HCT116 (cell line): Measurements from ENCODE around the gene ANXA7. TPM values are rescaled to one million over a fixed set of nuclear protein-coding genes. Genes with fewer than 3 reads are reported as not detected.

Source experiments
- ATAC-seq: fragments of 200-7000 bp; cut with Tn5 transposase; 2 replicates; pipeline ENCODE4 v1.9.1; 2020; ENCODE audit warnings: mild to moderate bottlenecking, moderate library complexity
- BruUV-seq: library from RNA; stranded (reverse); fragments of 400-500 nt; replicated peaks from 2 replicates; lab custom pipeline; 2021; lab: Mats Ljungman, UMichigan
- CTCF ChIA-PET: fragments of 300-600 bp; sonication (Branson Sonifier 250); formaldehyde crosslinking; loops from one replicate; lab custom pipeline; 2021; ENCODE audit warnings: antibody characterized with exemption; lab: Charles Lee
- POLR2A ChIA-PET: fragments of 300-600, 350-600 bp; sonication (Branson Sonifier 250); formaldehyde crosslinking; loops from one replicate; lab custom pipeline; 2021; ENCODE audit warnings: antibody characterized with exemption; lab: Charles Lee
- RAD21 ChIA-PET, 2 experiments: fragments of 300-600 bp; sonication (Branson Sonifier 250); formaldehyde crosslinking; loops; one replicate each; lab custom pipeline; 2023; ENCODE audit warnings: low total read pairs in 2 of 2; ENCODE audit not compliant: uncharacterized antibody in 2 of 2, unreplicated experiment in 2 of 2, low non-redundant PET in 1 of 2; lab: Charles Lee
- DNase-seq: peaks from one replicate; pipeline ENCODE4 v3.0.0-alpha.2; 2010; ENCODE audit warnings: low read depth, low spot score
- H2AFZ ChIP-seq: fragments of 200-600 bp; shearing (Covaris generic), sonication (generic); 2 replicates; pipeline ENCODE4 v1.6.1; 2017; ENCODE audit warnings: low read depth, mixed run types, mixed read lengths, antibody characterized with exemption, low read length; ENCODE audit not compliant: poor library complexity, severe bottlenecking
- H3K27ac ChIP-seq: 2 replicates; pipeline ENCODE4 v1.5.1; 2012; ENCODE audit warnings: low read depth, low read length
- H3K27me3 ChIP-seq: fragments of 200-600 bp; sonication (generic); 2 replicates; pipeline ENCODE4 v1.6.1; 2016; ENCODE audit warnings: mixed run types, low read length, mixed read lengths; ENCODE audit not compliant: insufficient read depth
- H3K36me3 ChIP-seq, 2 experiments: fragments of 200-500 bp in 1 of 2; fragments of 200-600 bp in 1 of 2; sonication (Bioruptor generic) in 1 of 2; sonication (generic) in 1 of 2; 2 replicates each; pipeline versions ENCODE4 v1.5.1 to v1.6.1; 2014 to 2016; ENCODE audit warnings: low read length in 2 of 2, inconsistent platforms in 1 of 2, mixed read lengths in 1 of 2, mixed run types in 1 of 2; ENCODE audit not compliant: insufficient read depth in 2 of 2, control insufficient read depth in 1 of 2
- H3K4me1 ChIP-seq, 2 experiments: fragments of 200-600 bp in 1 of 2; sonication (generic) in 1 of 2; 2 replicates each; pipeline versions ENCODE4 v1.5.1 to v1.6.1; 2012 to 2017; ENCODE audit warnings: low read length in 2 of 2, inconsistent platforms in 1 of 2, mild to moderate bottlenecking in 1 of 2, mixed read lengths in 1 of 2, mixed run types in 1 of 2, moderate library complexity in 1 of 2; ENCODE audit not compliant: insufficient read depth in 2 of 2, control insufficient read depth in 1 of 2
- H3K4me2 ChIP-seq: fragments of 200-600 bp; sonication (generic); 2 replicates; pipeline ENCODE4 v1.6.1; 2017; ENCODE audit warnings: mixed run types, low read length, mixed read lengths
- H3K4me3 ChIP-seq, 2 experiments: fragments of 200-600 bp in 1 of 2; sonication (generic) in 1 of 2; replicated peaks in 1 of 2; 2 replicates each; pipeline ENCODE4 v1.5.1; 2011 to 2016; ENCODE audit warnings: low read length in 2 of 2, control low read depth in 1 of 2, low read depth in 1 of 2, mild to moderate bottlenecking in 1 of 2, mixed read lengths in 1 of 2, mixed run types in 1 of 2
- H3K79me2 ChIP-seq: fragments of 200-600 bp; sonication (generic); 2 replicates; pipeline ENCODE4 v1.6.1; 2017; ENCODE audit warnings: mild to moderate bottlenecking, mixed run types, low read length, moderate library complexity, mixed read lengths; ENCODE audit not compliant: insufficient read depth
- H3K9ac ChIP-seq: fragments of 200-600 bp; sonication (generic); 2 replicates; pipeline ENCODE4 v1.6.1; 2016; ENCODE audit warnings: low read length, mixed read lengths
- H3K9me2 ChIP-seq: fragments of 200-600 bp; sonication (generic), shearing (Covaris generic); 2 replicates; pipeline ENCODE4 v1.6.1; 2017; ENCODE audit warnings: mixed run types, mild to moderate bottlenecking, moderate library complexity; ENCODE audit not compliant: insufficient read depth
- H3K9me3 ChIP-seq, 2 experiments: fragments of 200-500 bp in 1 of 2; fragments of 200-600 bp in 1 of 2; sonication (Bioruptor generic) in 1 of 2; sonication (generic) in 1 of 2; 2 replicates each; pipeline ENCODE4 v1.6.1; 2014 to 2017; ENCODE audit warnings: low read length in 2 of 2, mixed read lengths in 2 of 2, inconsistent platforms in 1 of 2, low read depth in 1 of 2, mild to moderate bottlenecking in 1 of 2, mixed run types in 1 of 2, moderate library complexity in 1 of 2; ENCODE audit not compliant: control insufficient read depth in 1 of 2, insufficient read depth in 1 of 2
- H4K20me1 ChIP-seq: fragments of 200-600 bp; sonication (generic), shearing (Covaris generic); 2 replicates; pipeline ENCODE4 v1.6.1; 2017; ENCODE audit warnings: mixed run types, mild to moderate bottlenecking, moderate library complexity; ENCODE audit not compliant: insufficient read depth
- ELF1 ChIP-seq: IDR thresholded peaks from 2 replicates; pipeline ENCODE4 v1.6.1; 2012; ENCODE audit warnings: low read depth, borderline replicate concordance
- EZH2 ChIP-seq: fragments of 200-600 bp; sonication (generic); IDR thresholded peaks from 2 replicates; pipeline ENCODE4 v1.6.1; 2017; ENCODE audit warnings: antibody characterized with exemption, mixed run types
- EZH2phosphoT487 ChIP-seq: fragments of 200-600 bp; IDR thresholded peaks from 2 replicates; pipeline ENCODE4 v1.6.1; 2018; ENCODE audit warnings: antibody characterized with exemption, borderline replicate concordance
- FOSL1 ChIP-seq: IDR thresholded peaks from 2 replicates; pipeline ENCODE4 v1.6.1; 2012; ENCODE audit warnings: low read depth
- JUND ChIP-seq: IDR thresholded peaks from 2 replicates; pipeline ENCODE4 v1.6.1; 2012
- POLR2AphosphoS5 ChIP-seq: IDR thresholded peaks from 2 replicates; pipeline ENCODE4 v1.6.1; 2011; ENCODE audit warnings: mild to moderate bottlenecking, low read depth, low read length, moderate library complexity
- RAD21 ChIP-seq: IDR thresholded peaks from 2 replicates; pipeline ENCODE4 v1.6.1; 2012; ENCODE audit warnings: low read depth, mild to moderate bottlenecking
- SIN3A ChIP-seq: IDR thresholded peaks from 2 replicates; pipeline ENCODE4 v1.6.1; 2012; ENCODE audit warnings: low read depth
- SP1 ChIP-seq: IDR thresholded peaks from 2 replicates; pipeline ENCODE4 v1.6.1; 2012; ENCODE audit warnings: low read depth
- SRF ChIP-seq: IDR thresholded peaks from 2 replicates; pipeline ENCODE4 v1.6.1; 2012; ENCODE audit warnings: low read depth
- YY1 ChIP-seq: IDR thresholded peaks from 2 replicates; pipeline ENCODE4 v1.6.1; 2011; ENCODE audit warnings: low read length, low read depth, moderate library complexity, mild to moderate bottlenecking; ENCODE audit not compliant: insufficient replicate concordance; ENCODE audit errors: extremely low read depth
- ZBTB33 ChIP-seq: IDR thresholded peaks from 2 replicates; pipeline ENCODE4 v1.6.1; 2011; ENCODE audit warnings: mild to moderate bottlenecking, low read length, moderate library complexity; ENCODE audit not compliant: insufficient replicate concordance; ENCODE audit errors: extremely low read depth
- ZFX ChIP-seq: fragments of 450-650 bp; IDR thresholded peaks from 2 replicates; pipeline ENCODE4 v1.6.1; 2017
- ZNF274 ChIP-seq: fragments of 200-500 bp; sonication (Bioruptor generic); IDR thresholded peaks from 2 replicates; pipeline ENCODE4 v1.6.1; 2014; ENCODE audit warnings: mild to moderate bottlenecking, low read depth, low read length, inconsistent platforms
- intact Hi-C: fragments of 100-400 bp; cut with micrococcal nuclease; formaldehyde crosslinking; loops from 2 replicates; pipeline ENCODE4 v1.10.0; 2022
- total RNA-seq: library from RNA; stranded (reverse); gene quantifications from one replicate; pipeline ENCODE4 v1.2.1, GENCODE V29; 2021; ENCODE audit not compliant: unreplicated experiment
- TF ChIP-seq, protein P1 (sequence below), 3 experiments: fragments of 200-600 bp in 1 of 3; sonication (generic) in 1 of 3; IDR thresholded peaks in 2 of 3; conservative IDR thresholded peaks in 1 of 3; 2 replicates each; pipeline ENCODE4 v1.5.1; 2012 to 2017; ENCODE audit warnings: low read depth in 2 of 3, low read length in 2 of 3, antibody characterized with exemption in 1 of 3, borderline replicate concordance in 1 of 3, control low read depth in 1 of 3, mild to moderate bottlenecking in 1 of 3, mixed read lengths in 1 of 3, mixed run types in 1 of 3, moderate library complexity in 1 of 3; ENCODE audit not compliant: insufficient read depth in 1 of 3
- TF ChIP-seq, protein P2 (sequence below): IDR thresholded peaks from 2 replicates; pipeline ENCODE4 v1.6.1; 2012
- TF ChIP-seq, protein P3 (sequence below): IDR thresholded peaks from 2 replicates; pipeline ENCODE4 v1.6.1; 2012; ENCODE audit warnings: low read depth
- TF ChIP-seq, protein P4 (sequence below): IDR thresholded peaks from 2 replicates; pipeline ENCODE4 v1.6.1; 2012

ANXA7 gene
- total RNA-seq, 1 experiment from 2014 or later = 105 TPM

DNA sequence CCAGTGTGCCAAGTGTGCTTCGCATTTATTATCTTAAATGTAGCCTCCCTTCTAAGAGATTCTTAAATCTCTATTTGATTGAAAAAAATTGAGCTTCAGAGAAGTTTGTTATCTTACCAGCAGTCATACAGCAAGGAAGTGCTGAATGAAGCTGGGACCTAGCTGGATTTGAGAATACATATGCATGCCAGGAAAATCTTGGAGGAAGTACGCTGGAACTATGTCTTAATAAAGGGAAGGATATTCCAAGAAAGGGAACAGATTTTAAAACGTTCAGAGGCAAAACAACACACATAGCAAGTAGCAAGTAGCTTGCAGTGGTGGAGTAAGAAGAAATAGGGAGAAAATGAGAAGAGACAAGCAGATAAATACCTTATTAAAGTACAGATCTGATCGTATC, 56.7 kb downstream of the ANXA7 start:
- Histone ChIP-seq H3K9ac (no peak overlapping the region), H3K36me3 (no peaks in the 10 kb centered on the region), H3K79me2 (no peaks in the 10 kb centered on the region), H3K9me3 (no peaks in the 10 kb centered on the region), H3K4me3 (no peak overlapping the region)
- intact Hi-C loops = no loop called here
- ChIA-PET POLR2A (no interaction called here), CTCF (no interaction called here), RAD21 (no interaction called here)
- ATAC-seq = no peak
- no TSS peak for BruUV-seq
- TF ChIP-seq EZH2 (no peak), SRF (no peak), POLR2AphosphoS5 (no peak), ZNF274 (no peak), FOSL1 (no peak), SP1 (no peak), SIN3A (no peak), EZH2phosphoT487 (no peak), ZBTB33 (no peak), JUND (no peak), YY1 (no peak), ZFX (no peak), RAD21 (no peak), ELF1 (no peak)
- TF ChIP-seq, protein P1, sequence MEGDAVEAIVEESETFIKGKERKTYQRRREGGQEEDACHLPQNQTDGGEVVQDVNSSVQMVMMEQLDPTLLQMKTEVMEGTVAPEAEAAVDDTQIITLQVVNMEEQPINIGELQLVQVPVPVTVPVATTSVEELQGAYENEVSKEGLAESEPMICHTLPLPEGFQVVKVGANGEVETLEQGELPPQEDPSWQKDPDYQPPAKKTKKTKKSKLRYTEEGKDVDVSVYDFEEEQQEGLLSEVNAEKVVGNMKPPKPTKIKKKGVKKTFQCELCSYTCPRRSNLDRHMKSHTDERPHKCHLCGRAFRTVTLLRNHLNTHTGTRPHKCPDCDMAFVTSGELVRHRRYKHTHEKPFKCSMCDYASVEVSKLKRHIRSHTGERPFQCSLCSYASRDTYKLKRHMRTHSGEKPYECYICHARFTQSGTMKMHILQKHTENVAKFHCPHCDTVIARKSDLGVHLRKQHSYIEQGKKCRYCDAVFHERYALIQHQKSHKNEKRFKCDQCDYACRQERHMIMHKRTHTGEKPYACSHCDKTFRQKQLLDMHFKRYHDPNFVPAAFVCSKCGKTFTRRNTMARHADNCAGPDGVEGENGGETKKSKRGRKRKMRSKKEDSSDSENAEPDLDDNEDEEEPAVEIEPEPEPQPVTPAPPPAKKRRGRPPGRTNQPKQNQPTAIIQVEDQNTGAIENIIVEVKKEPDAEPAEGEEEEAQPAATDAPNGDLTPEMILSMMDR (IDR thresholded peaks at IDR 0.05 in 2 of 3, conservative IDR thresholded peaks at IDR 0.05 in 1 of 3; ENCODE audit: borderline replicate concordance in 1 of 3, insufficient read depth in 1 of 3, low read depth in 2 of 3, low read length in 2 of 3) = no peak
- TF ChIP-seq, protein P2, sequence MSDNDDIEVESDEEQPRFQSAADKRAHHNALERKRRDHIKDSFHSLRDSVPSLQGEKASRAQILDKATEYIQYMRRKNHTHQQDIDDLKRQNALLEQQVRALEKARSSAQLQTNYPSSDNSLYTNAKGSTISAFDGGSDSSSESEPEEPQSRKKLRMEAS = no peak
- TF ChIP-seq, protein P3, sequence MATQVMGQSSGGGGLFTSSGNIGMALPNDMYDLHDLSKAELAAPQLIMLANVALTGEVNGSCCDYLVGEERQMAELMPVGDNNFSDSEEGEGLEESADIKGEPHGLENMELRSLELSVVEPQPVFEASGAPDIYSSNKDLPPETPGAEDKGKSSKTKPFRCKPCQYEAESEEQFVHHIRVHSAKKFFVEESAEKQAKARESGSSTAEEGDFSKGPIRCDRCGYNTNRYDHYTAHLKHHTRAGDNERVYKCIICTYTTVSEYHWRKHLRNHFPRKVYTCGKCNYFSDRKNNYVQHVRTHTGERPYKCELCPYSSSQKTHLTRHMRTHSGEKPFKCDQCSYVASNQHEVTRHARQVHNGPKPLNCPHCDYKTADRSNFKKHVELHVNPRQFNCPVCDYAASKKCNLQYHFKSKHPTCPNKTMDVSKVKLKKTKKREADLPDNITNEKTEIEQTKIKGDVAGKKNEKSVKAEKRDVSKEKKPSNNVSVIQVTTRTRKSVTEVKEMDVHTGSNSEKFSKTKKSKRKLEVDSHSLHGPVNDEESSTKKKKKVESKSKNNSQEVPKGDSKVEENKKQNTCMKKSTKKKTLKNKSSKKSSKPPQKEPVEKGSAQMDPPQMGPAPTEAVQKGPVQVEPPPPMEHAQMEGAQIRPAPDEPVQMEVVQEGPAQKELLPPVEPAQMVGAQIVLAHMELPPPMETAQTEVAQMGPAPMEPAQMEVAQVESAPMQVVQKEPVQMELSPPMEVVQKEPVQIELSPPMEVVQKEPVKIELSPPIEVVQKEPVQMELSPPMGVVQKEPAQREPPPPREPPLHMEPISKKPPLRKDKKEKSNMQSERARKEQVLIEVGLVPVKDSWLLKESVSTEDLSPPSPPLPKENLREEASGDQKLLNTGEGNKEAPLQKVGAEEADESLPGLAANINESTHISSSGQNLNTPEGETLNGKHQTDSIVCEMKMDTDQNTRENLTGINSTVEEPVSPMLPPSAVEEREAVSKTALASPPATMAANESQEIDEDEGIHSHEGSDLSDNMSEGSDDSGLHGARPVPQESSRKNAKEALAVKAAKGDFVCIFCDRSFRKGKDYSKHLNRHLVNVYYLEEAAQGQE = no peak
- TF ChIP-seq, protein P4, sequence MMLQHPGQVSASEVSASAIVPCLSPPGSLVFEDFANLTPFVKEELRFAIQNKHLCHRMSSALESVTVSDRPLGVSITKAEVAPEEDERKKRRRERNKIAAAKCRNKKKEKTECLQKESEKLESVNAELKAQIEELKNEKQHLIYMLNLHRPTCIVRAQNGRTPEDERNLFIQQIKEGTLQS = no peak
- TF ChIP-seq, all 23 proteins: peak for 0
- no peaks in the 10 kb centered on the region for H4K20me1 ChIP-seq
- H3K4me1 ChIP-seq = no peaks in the 10 kb centered on the region
- H2AFZ ChIP-seq = no peak overlapping the region
- no peaks in the 10 kb centered on the region for H3K9me2 ChIP-seq
- H3K27ac ChIP-seq = no peak overlapping the region
- no peak overlapping the region for H3K4me2 ChIP-seq
- no peak for DNase-seq
- no peaks in the 10 kb centered on the region for H3K27me3 ChIP-seq
